CD4-positive, CD25-positive, alpha-beta regulatory T cell (primary cell): ENCODE results near the gene PLA2G2F. TPM values are rescaled to one million over a fixed set of nuclear protein-coding genes. Genes with fewer than 3 reads are reported as not detected.
A peak's percentile ranks its signal among the peaks of the same experiment; 100 is the strongest.

Experiments used
- ATAC-seq, 2 donors: fragments of 150-1000 bp; cut with Tn5 transposase; one replicate each; pipeline ENCODE4 v1.10.0; 2021; ENCODE audit warnings: low read depth in 2 of 2, moderate number of reproducible peaks in 2 of 2, moderate library complexity in 1 of 2
- DNase-seq, 3 donors: peaks; one replicate each; pipeline versions ENCODE4 v3.0.0 to v3.0.0-alpha.2; 2012 to 2022; ENCODE audit warnings: mixed read lengths in 1 of 3
- H3K27ac ChIP-seq: one replicate; pipeline ENCODE4 v1.7.0; 2013; ENCODE audit warnings: mild to moderate bottlenecking, low read length; ENCODE audit not compliant: insufficient read depth, poor library complexity, severe bottlenecking
- H3K27me3 ChIP-seq: one replicate; pipeline ENCODE4 v1.7.0; 2013; ENCODE audit warnings: low read length; ENCODE audit not compliant: control insufficient read depth, insufficient read depth
- H3K36me3 ChIP-seq: one replicate; pipeline ENCODE4 v1.7.0; 2013; ENCODE audit warnings: mild to moderate bottlenecking, low read length, moderate library complexity; ENCODE audit not compliant: control insufficient read depth, insufficient read depth
- H3K4me1 ChIP-seq: 2 replicates; pipeline ENCODE4 v1.7.0; 2013; ENCODE audit warnings: mild to moderate bottlenecking, low read length; ENCODE audit not compliant: insufficient read depth, control insufficient read depth, poor library complexity, severe bottlenecking
- H3K4me3 ChIP-seq: one replicate; pipeline ENCODE4 v1.7.0; 2013; ENCODE audit warnings: low read depth, mild to moderate bottlenecking, low read length, moderate library complexity
- H3K9me3 ChIP-seq, 2 experiments: 1 replicate in 1 of 2; 2 replicates in 1 of 2; pipeline ENCODE4 v1.7.0; 2013; ENCODE audit warnings: low read length in 2 of 2, mild to moderate bottlenecking in 1 of 2, moderate library complexity in 1 of 2; ENCODE audit not compliant: control insufficient read depth in 2 of 2
- H3K27ac Mint-ChIP-seq, 3 donors: one replicate each; pipeline ENCODE4 v1.8.0; 2020 to 2022; ENCODE audit warnings: mild to moderate bottlenecking in 3 of 3, mixed read lengths in 3 of 3, moderate library complexity in 2 of 3
- H3K27me3 Mint-ChIP-seq: one replicate; pipeline ENCODE4 v1.8.0; 2022; ENCODE audit warnings: mild to moderate bottlenecking, mixed read lengths
- H3K36me3 Mint-ChIP-seq: one replicate; pipeline ENCODE4 v1.8.0; 2020; ENCODE audit warnings: mixed read lengths
- H3K4me1 Mint-ChIP-seq, 4 donors: one replicate each; pipeline ENCODE4 v1.8.0; 2020 to 2022; ENCODE audit warnings: mixed read lengths in 4 of 4, mild to moderate bottlenecking in 1 of 4
- H3K4me3 Mint-ChIP-seq, 4 donors: one replicate each; pipeline ENCODE4 v1.8.0; 2020 to 2022; ENCODE audit warnings: mild to moderate bottlenecking in 4 of 4, mixed read lengths in 4 of 4, moderate library complexity in 3 of 4
- H3K9me3 Mint-ChIP-seq, 7 donors: one replicate each; pipeline ENCODE4 v1.8.0; 2020 to 2022; ENCODE audit warnings: mixed read lengths in 7 of 7, mild to moderate bottlenecking in 3 of 7, moderate library complexity in 2 of 7
- polyA plus RNA-seq, 4 donors: library from polyadenylated mRNA; unstranded; fragments of 300-500 nt; fragmentation: Illumina TruSeq; gene quantifications; one replicate each; pipeline ENCODE4 v1.2.3, GENCODE V29; 2021
- total RNA-seq: library from RNA; stranded (reverse); gene quantifications from one replicate; pipeline ENCODE4 v1.2.3, GENCODE V29; 2022

Gene PLA2G2F
- total and polyA plus RNA-seq, 5 donors from 2014 or later = not detected

GRCh38 chr1:20108366-20109123 is 30.6 kb upstream of the PLA2G2F start:
- H3K4me3 Mint-ChIP-seq = no peak overlapping the region
- no peaks in the 10 kb centered on the region for H3K4me1 Mint-ChIP-seq
- Histone ChIP-seq H3K4me3 (no peak overlapping the region), H3K4me1 (no peaks in the 10 kb centered on the region), H3K27ac (no peak overlapping the region), H3K36me3 (no peaks in the 10 kb centered on the region), H3K27me3 (no peaks in the 10 kb centered on the region), H3K9me3 (no peaks in the 10 kb centered on the region)
- H3K27me3 Mint-ChIP-seq = peaks cover 13% of the 10 kb centered on the region
- no peaks in the 10 kb centered on the region for H3K36me3 Mint-ChIP-seq
- DNase-seq (no peak), ATAC-seq (no peak)
- peaks cover 0 to 4% (median 0%) of the 10 kb centered on the region in 7 donors for H3K9me3 Mint-ChIP-seq
- H3K27ac Mint-ChIP-seq = no peak overlapping the region

- no peaks in the 10 kb centered on the region for H3K4me1 ChIP-seq
- peaks cover 16% of the 10 kb centered on the region for H3K27me3 Mint-ChIP-seq
- H3K27me3 ChIP-seq = no peaks in the 10 kb centered on the region
- H3K9me3 ChIP-seq = no peaks in the 10 kb centered on the region
- DNase-seq = no peak
- H3K36me3 Mint-ChIP-seq = no peaks in the 10 kb centered on the region
- no peaks in the 10 kb centered on the region for H3K4me1 Mint-ChIP-seq
- peaks cover 0 to 2% (median 0%) of the 10 kb centered on the region in 7 donors for H3K9me3 Mint-ChIP-seq
- H3K4me3 Mint-ChIP-seq = no peak overlapping the region
- H3K36me3 ChIP-seq = no peaks in the 10 kb centered on the region
- ATAC-seq = no peak
- H3K4me3 ChIP-seq = no peak overlapping the region
- H3K27ac ChIP-seq = no peak overlapping the region
- H3K27ac Mint-ChIP-seq = no peak overlapping the region
These were observed 29.8 kb upstream of the PLA2G2F start for GRCh38 chr1:20109223-20109856.

- peaks cover 0 to 2% (median 0%) of the 10 kb centered on the region in 7 donors for H3K9me3 Mint-ChIP-seq
- Histone ChIP-seq H3K36me3 (no peaks in the 10 kb centered on the region), H3K9me3 (no peaks in the 10 kb centered on the region), H3K4me1 (no peaks in the 10 kb centered on the region), H3K27ac (no peak overlapping the region), H3K27me3 (no peaks in the 10 kb centered on the region), H3K4me3 (no peak overlapping the region)
- H3K36me3 Mint-ChIP-seq = no peaks in the 10 kb centered on the region
- H3K4me3 Mint-ChIP-seq = no peak overlapping the region
- peak overlapping the region in 1 of 3 donors; percentile 12 for H3K27ac Mint-ChIP-seq
- H3K27me3 Mint-ChIP-seq = peaks cover 14% of the 10 kb centered on the region
- no peaks in the 10 kb centered on the region for H3K4me1 Mint-ChIP-seq
- DNase-seq (no peak), ATAC-seq (no peak)
These were observed 28.4 kb upstream of the PLA2G2F start for GRCh38 chr1:20110679-20111078.

GRCh38 chr1:20111452-20111851 is 27.7 kb upstream of the PLA2G2F start:
- Histone ChIP-seq H3K27ac (no peak overlapping the region), H3K36me3 (no peaks in the 10 kb centered on the region), H3K27me3 (no peaks in the 10 kb centered on the region), H3K4me1 (no peaks in the 10 kb centered on the region), H3K9me3 (no peaks in the 10 kb centered on the region), H3K4me3 (no peak overlapping the region)
- no peak overlapping the region for H3K4me3 Mint-ChIP-seq
- no peak for DNase-seq
- peaks cover 20% of the 10 kb centered on the region for H3K27me3 Mint-ChIP-seq
- H3K36me3 Mint-ChIP-seq = no peaks in the 10 kb centered on the region
- peaks cover 0 to 2% (median 0%) of the 10 kb centered on the region in 7 donors for H3K9me3 Mint-ChIP-seq
- no peak for ATAC-seq
- H3K27ac Mint-ChIP-seq = no peak overlapping the region
- no peaks in the 10 kb centered on the region for H3K4me1 Mint-ChIP-seq

- Mint-ChIP-seq H3K36me3 (no peaks in the 10 kb centered on the region), H3K27me3 (peaks cover 20% of the 10 kb centered on the region), H3K9me3 (peaks cover 0 to 2% (median 0%) of the 10 kb centered on the region in 7 donors), H3K4me3 (no peak overlapping the region), H3K27ac (no peak overlapping the region), H3K4me1 (no peaks in the 10 kb centered on the region)
- Histone ChIP-seq H3K27me3 (no peaks in the 10 kb centered on the region), H3K36me3 (no peaks in the 10 kb centered on the region), H3K4me3 (no peak overlapping the region), H3K4me1 (no peaks in the 10 kb centered on the region), H3K27ac (no peak overlapping the region), H3K9me3 (no peaks in the 10 kb centered on the region)
- no peak for DNase-seq
- ATAC-seq = no peak
These were observed 26.7 kb upstream of the PLA2G2F start for GRCh38 chr1:20112279-20113000.

GRCh38 chr1:20114021-20114648 is 25.0 kb upstream of the PLA2G2F start:
- Histone ChIP-seq H3K27me3 (no peaks in the 10 kb centered on the region), H3K36me3 (no peaks in the 10 kb centered on the region), H3K9me3 (no peaks in the 10 kb centered on the region), H3K4me3 (no peak overlapping the region), H3K4me1 (no peaks in the 10 kb centered on the region), H3K27ac (no peak overlapping the region)
- Mint-ChIP-seq H3K36me3 (no peaks in the 10 kb centered on the region), H3K27me3 (peaks cover 20% of the 10 kb centered on the region), H3K9me3 (peaks cover 0 to 2% (median 0%) of the 10 kb centered on the region in 7 donors), H3K27ac (no peak overlapping the region), H3K4me3 (no peak overlapping the region), H3K4me1 (no peaks in the 10 kb centered on the region)
- ATAC-seq (no peak), DNase-seq (no peak)

GRCh38 chr1:20115479-20115878 is 23.6 kb upstream of the PLA2G2F start:
- peaks cover 20% of the 10 kb centered on the region for H3K27me3 Mint-ChIP-seq
- H3K27me3 ChIP-seq = no peaks in the 10 kb centered on the region
- no peak for DNase-seq

More at GRCh38 chr1:20115479-20115878, 23.6 kb upstream of the PLA2G2F start:
- H3K9me3 Mint-ChIP-seq = peaks cover 0 to 2% (median 0%) of the 10 kb centered on the region in 7 donors
- Histone ChIP-seq H3K4me1 (no peaks in the 10 kb centered on the region), H3K9me3 (no peaks in the 10 kb centered on the region), H3K36me3 (no peaks in the 10 kb centered on the region), H3K27ac (no peak overlapping the region), H3K4me3 (no peak overlapping the region)
- no peak for ATAC-seq
- no peak overlapping the region for H3K27ac Mint-ChIP-seq
- no peak overlapping the region for H3K4me3 Mint-ChIP-seq
- peaks cover 0 to 2% (median 0%) of the 10 kb centered on the region in 4 donors for H3K4me1 Mint-ChIP-seq
- H3K36me3 Mint-ChIP-seq = no peaks in the 10 kb centered on the region
